ENCODE results near the gene TEX11. TPM values are rescaled to one million over a fixed set of nuclear protein-coding genes. Genes with fewer than 3 reads are reported as not detected.

The TEX11 gene
- total and polyA plus RNA-seq, 2 of the 13 experiments (the other 11 are each of a cell fraction or from before 2014, with no cell fraction given): not detected

- Histone ChIP-seq H3K79me2 (ENCODE audit: insufficient read depth, low read length) (no peaks in the 10 kb centered on the region), H4K20me1 (ENCODE audit: insufficient read depth, low read length) (no peaks in the 10 kb centered on the region), H3K4me2 (ENCODE audit: low read depth, low read length) (no peak overlapping the region), H3K9me3 (ENCODE audit: low read length) (no peaks in the 10 kb centered on the region), H3K36me3 (replicated peaks in 1 of 2; ENCODE audit: control insufficient read depth in 1 of 2, insufficient read depth in 2 of 2, low read length in 2 of 2) (peaks cover 0 to 3% of the 10 kb centered on the region in 2 experiments; a peak in 1 of 5 replicates), H2AFZ (ENCODE audit: low read length) (no peak overlapping the region), H3K4me1 (ENCODE audit: insufficient read depth, low read length) (peaks cover 34% of the 10 kb centered on the region), H3K27me3 (ENCODE audit: control insufficient read depth in 1 of 2, insufficient read depth in 2 of 2, low read length in 2 of 2) (no peaks in the 10 kb centered on the region), H3K4me3 (replicated peaks in 1 of 3; ENCODE audit: insufficient read depth in 1 of 3, low read depth in 2 of 3, low read length in 3 of 3) (no peak overlapping the region), H3K9ac (ENCODE audit: insufficient read depth, low read depth, low read length) (no peak overlapping the region), H3K27ac (ENCODE audit: extremely low read length, insufficient read depth, low read length) (no peak overlapping the region)
- no peak for DNase-seq (ENCODE audit: low spot score)
- ATAC-seq: no peak
- in situ Hi-C loops (cut with HindIII; ENCODE audit: extremely low pct_ligation_motif_present, low pct_unique_long_range_greater_than_20kb): no loop called here
- POLR2A ChIA-PET: no interaction called here
- TF ChIP-seq ZNF441 (CRISPR knock-in tag; IDR thresholded peaks at IDR 0.05; ENCODE audit: borderline replicate concordance) (no peak), SP1 (IDR thresholded peaks at IDR 0.05) (no peak), SP1 (CRISPR knock-in tag; IDR thresholded peaks at IDR 0.05) (no peak), MEF2D (CRISPR knock-in tag; IDR thresholded peaks at IDR 0.05) (no peak), ZNF451 (CRISPR knock-in tag; IDR thresholded peaks at IDR 0.05) (no peak), ELF1 (CRISPR knock-in tag; IDR thresholded peaks at IDR 0.05) (no peak), PRPF4 (IDR thresholded peaks at IDR 0.05; ENCODE audit: low read depth, low read length, poor library complexity, severe bottlenecking) (no peak), DBP (CRISPR knock-in tag; IDR thresholded peaks at IDR 0.05; ENCODE audit: not compliant biosample characterization) (no peak), RFX1 (IDR thresholded peaks at IDR 0.05) (no peak), RBFOX2 (IDR thresholded peaks at IDR 0.05; ENCODE audit: low read depth, low read length) (no peak), NFKBIZ (CRISPR knock-in tag; IDR thresholded peaks at IDR 0.05) (no peak)
- TF ChIP-seq, protein P1, sequence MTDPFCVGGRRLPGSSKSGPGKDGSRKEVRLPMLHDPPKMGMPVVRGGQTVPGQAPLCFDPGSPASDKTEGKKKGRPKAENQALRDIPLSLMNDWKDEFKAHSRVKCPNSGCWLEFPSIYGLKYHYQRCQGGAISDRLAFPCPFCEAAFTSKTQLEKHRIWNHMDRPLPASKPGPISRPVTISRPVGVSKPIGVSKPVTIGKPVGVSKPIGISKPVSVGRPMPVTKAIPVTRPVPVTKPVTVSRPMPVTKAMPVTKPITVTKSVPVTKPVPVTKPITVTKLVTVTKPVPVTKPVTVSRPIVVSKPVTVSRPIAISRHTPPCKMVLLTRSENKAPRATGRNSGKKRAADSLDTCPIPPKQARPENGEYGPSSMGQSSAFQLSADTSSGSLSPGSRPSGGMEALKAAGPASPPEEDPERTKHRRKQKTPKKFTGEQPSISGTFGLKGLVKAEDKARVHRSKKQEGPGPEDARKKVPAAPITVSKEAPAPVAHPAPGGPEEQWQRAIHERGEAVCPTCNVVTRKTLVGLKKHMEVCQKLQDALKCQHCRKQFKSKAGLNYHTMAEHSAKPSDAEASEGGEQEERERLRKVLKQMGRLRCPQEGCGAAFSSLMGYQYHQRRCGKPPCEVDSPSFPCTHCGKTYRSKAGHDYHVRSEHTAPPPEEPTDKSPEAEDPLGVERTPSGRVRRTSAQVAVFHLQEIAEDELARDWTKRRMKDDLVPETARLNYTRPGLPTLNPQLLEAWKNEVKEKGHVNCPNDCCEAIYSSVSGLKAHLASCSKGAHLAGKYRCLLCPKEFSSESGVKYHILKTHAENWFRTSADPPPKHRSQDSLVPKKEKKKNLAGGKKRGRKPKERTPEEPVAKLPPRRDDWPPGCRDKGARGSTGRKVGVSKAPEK (CRISPR knock-in tag; IDR thresholded peaks at IDR 0.05; ENCODE audit: borderline replicate concordance): no peak
- intact Hi-C loops (cut with micrococcal nuclease; ENCODE audit: unreplicated experiment): no loop called here
- BruUV-seq (replicated peaks): no TSS peak
- WGBS (ENCODE audit: low lambda C conversion rate): 92% methylated on average over 5 of the region's 8 CpGs
- CTCF ChIA-PET (ENCODE audit: low intra/inter-chr PET ratio, low total read pairs): no interaction called here
- FAIRE-seq: no peak
These were observed 426.8 kb downstream of the TEX11 start for GRCh38 chrX:70481471-70482270.
